AG20443 (cell line): ENCODE results near the gene FMNL2.
A peak's percentile ranks its signal among the peaks of the same experiment; 100 is the strongest.

ENCODE experiments used
- DNase-seq: peaks from one replicate; pipeline ENCODE4 v3.0.0; 2012; ENCODE audit warnings: low spot score, mixed read lengths

Gene FMNL2

DNA sequence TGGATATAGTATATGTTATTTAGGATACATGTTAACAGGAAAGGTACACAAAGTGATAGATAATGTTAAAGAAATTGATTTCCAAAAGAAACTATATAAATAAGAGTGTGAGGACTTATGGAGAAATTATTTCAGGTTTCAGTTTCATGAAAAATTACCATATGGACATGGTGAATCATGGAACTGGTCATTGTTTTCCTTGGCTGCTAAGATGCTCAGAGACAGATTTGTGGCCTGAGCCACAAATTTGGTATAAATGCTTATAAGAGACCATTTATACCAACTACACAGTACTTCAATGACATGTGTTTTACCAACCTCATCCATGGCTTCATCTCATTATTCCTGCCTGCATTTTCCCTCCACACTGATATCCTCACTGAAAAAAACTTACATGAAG is 188.1 kb downstream of the FMNL2 start:
- DNase-seq, result peak; percentile 36

- DNase-seq, result peak; percentile 58
These were observed 190.4 kb downstream of the FMNL2 start for GRCh38 chr2:152525277-152525838.

DNA sequence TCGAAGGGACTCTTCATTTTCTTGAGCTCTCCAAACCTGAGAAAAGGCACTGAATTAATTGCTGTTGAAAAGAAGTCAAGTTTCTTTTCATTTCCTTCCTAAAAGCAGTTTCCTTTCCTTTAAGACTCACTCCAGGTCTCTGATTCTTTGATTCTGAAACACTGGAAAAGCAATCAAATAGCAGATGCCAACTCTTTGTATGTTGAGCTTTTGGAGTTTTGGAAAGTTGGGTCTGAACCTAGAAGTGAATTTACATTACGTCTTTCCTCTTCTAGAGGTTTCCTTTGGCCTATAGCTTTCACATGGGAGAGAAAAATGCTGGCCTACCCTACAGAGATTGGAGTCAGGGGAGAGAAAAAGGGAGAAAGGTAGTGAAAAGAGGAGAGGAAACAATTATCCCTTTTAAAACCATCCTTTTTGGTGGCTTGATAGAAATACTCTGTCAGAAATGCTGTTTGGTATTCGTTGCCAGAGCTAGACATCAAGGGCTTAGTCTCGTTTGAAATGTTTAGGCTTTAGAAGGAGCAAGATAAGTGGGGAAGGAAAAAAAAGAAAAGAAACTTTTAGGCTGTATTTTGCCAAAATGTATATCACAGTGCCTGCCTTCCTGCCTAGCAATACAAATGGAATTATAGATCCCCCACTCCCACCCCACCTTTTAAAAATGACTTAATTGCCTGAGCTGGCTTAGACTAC is 194.6 kb downstream of the FMNL2 start:
- DNase-seq, result no peak

DNA sequence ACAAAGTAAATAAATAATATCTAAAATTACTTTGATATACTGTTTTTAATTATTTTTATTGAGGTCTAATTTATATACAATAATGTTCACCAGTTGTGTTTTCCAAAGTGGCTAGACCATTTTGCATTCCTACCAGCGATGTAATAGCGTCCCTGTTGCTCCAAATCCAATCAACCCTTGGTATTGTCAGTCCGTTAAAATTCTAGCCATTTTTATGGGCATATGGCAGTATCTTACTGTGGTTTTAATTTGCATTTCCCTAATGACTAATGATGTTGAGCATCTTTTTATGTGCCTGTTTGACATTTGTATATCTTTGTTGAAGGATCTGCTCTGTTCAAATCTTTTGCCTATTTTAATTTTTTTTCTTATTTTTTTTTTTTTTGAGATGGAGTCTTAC is 197.3 kb downstream of the FMNL2 start:
- DNase-seq, result no peak

DNA sequence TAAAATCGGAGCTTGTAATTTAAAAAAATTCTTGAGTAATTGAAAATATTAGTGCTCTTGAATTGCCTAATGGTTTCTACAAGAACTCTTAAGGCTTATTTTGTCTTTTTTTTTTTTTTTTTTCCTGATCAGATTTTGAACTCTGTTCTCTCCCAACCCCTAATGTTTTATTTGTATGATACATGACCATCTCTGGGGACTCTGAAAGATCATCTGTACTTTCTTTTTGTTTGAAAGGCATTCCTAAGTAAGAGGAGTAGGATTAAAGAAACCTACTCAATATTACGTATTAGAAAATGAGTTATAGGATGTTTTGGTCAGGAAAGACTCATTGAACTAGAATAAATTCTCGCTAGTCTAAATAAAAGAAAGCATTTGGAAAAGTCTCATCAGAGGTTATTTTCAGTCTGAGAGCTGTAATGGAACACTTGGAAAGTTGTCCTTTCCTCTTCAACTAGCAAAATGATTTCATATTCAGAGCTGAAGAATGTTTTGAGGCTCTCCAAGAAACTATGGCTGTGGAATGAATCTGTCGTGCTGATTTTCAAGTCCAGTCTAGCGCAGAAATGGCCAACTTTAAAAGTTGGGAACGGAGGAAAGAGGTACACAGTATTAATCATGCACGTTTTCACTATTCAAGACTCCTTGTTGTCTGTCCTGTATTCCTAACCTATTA is 199.6 kb downstream of the FMNL2 start:
- peak; percentile 23 for DNase-seq

DNA sequence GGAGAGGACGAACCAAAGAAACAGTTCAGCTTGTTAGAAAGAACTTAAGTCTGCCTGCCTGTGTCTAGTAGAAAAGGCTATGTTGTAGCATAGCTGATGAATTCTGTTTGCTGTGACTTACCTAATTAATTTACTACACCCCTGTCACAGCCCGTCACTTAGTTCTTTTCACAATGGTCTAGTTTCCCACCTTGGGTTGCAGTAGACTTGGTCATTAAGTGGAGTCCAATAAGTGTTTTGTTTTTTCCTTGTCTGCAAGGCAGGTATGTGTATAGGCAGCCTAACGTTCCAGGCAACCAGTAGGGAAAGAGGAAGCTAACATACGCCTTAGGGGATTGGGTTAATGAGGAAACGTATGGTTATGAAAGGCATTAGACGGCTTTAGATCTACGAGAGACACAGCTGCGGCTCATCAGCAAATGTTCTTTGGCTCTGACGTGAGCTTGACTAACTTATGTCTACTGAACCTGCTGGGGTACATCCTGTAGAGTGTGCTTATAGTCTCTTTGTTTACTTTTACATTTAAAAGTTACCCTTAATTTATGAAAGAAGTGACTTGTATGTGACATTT is 202.2 kb downstream of the FMNL2 start:
- DNase-seq, result no peak

- DNase-seq, result no peak
These were observed 204.4 kb downstream of the FMNL2 start for GRCh38 chr2:152539424-152539823.

GRCh38 chr2:152541712-152542111 is 206.7 kb downstream of the FMNL2 start:
- DNase-seq, result no peak

- no peak for DNase-seq
These were observed 207.5 kb downstream of the FMNL2 start for GRCh38 chr2:152542337-152542994.

GRCh38 chr2:152542995-152543481 is 208.1 kb downstream of the FMNL2 start:
- DNase-seq, result peak; percentile 85

DNA sequence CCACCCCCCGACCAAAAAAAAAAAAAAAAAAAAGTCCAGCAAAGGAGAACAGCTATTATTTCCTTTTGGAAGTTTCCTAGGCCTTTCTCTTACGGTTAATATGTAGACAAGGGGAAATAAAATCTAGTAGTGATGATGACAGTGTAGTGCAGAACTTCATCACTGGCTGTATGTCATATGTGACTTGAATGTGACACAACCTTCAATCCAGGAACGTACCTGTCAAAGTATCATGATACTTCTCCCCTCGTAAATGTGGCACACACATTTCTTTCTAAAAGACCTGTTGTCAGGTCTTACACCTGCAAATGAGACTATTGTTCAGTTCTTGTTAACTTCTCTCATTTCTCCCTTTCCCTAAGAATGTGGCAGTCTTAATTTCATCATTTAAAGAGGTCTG is 208.7 kb downstream of the FMNL2 start:
- DNase-seq, result no peak

GRCh38 chr2:152544638-152545037 is 209.7 kb downstream of the FMNL2 start:
- DNase-seq, result no peak

GRCh38 chr2:152546230-152546837 is 211.4 kb downstream of the FMNL2 start:
- no peak for DNase-seq

DNA sequence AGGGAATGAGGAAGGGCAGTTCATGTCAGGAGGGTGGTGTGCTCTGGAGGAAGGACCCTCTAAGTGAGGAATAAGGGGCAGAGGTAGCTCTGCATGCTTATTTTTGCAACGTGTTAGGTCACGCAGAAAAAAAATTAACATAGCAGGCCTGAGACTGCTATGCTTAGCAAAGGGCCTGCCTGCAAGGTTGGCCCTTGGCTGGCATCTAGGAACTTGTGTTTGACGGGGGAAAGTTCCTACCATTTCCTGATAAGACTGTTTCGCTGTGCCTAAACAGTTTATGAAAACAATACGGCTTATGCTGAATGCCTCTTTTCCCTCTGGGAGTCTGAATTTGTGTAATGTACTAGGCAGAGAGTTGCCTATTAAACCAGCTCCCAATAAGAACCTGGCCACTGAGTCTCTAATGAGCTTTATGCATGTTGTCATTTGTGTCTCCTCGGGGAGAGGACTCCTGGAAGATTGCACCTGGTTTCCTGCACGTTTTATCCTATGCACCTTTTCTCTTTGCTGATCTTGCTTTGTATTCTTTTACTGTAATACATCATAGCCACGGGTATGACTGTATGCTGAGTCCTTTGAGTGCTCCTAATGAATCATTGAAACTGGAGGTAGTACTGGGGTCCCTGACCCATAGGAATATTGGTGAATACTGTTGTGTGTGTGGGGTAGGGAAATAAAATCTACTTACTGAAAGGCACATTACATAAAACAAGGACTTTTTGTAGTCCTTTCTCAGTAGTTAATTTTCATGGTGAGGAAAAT is 213.3 kb downstream of the FMNL2 start:
- DNase-seq, result no peak

DNA sequence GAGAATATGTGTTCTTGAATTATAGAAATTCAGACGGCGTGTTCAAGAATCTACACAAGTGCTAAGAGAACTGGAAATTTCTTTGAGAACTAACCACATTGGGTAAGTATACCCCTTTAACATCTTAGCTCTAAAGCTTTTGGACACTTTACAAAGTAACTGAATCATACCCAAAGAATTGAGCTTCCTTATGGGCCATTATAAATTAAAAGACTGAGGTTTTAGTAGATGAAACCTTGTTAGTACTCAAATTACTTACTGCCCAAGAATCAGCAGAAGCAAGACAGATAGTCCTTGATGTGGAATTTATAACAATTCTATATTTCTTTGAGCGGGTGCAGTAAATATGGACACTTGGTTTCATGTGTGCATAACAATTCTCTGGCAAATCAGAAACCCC is 214.0 kb downstream of the FMNL2 start:
- no peak for DNase-seq

DNA sequence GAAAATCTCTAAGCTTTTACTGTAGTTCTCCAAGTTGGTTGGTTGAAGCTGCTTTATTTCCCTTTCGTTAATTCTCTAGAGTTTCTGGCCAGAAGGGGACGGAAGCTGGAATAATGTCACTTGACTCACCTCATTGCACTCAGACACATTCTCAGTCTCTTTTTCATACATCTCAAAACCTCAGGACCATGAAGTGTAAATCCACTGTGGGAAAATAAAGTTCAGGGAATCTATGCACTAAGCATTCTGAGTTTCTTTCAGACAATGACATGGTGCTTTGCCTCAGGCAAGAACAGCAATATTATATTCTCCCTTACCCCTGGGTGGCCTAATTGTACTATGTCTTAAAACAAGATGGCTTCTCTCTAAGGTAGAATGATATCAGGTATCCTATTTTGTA is 214.4 kb downstream of the FMNL2 start:
- no peak for DNase-seq

GRCh38 chr2:152550386-152550785 is 215.4 kb downstream of the FMNL2 start:
- no peak for DNase-seq

DNA sequence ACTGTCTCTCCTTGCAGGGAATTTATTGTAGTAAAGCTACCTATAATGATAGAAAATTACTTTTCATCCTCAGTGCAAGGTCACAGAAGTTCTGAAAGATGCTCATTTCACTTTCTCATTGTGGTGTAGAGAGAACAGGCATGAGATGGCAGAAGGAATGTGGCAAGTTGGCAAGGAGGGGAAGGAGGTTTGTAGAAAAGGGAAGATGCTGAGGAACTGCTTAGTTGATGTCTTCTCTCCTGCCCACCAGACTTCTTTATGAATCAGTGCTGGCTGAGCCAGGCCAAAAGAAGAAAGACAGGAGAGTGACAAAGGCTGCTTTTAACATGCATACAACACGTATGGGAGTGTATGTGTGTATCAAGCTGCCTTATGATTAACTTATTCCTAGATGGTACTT is 217.9 kb downstream of the FMNL2 start:
- DNase-seq, result no peak

DNA sequence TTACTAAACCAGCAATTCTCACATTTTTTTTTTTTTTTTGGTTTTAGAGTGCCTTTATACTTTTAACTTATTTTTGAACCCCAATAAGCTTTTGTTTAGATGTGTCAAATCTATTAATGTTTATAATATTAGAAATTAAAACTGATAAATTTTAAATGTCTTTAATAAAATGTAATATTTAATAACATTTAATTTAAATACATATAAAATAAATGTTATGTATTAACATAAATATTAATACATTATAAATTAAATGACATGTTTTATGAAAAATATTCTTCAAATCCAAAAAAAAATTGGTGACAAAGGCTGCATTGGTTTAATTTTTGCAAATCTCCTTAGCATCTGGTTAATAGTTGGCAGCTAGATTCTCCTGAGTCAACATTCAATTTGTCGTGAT is 218.5 kb downstream of the FMNL2 start:
- DNase-seq, result no peak

DNA sequence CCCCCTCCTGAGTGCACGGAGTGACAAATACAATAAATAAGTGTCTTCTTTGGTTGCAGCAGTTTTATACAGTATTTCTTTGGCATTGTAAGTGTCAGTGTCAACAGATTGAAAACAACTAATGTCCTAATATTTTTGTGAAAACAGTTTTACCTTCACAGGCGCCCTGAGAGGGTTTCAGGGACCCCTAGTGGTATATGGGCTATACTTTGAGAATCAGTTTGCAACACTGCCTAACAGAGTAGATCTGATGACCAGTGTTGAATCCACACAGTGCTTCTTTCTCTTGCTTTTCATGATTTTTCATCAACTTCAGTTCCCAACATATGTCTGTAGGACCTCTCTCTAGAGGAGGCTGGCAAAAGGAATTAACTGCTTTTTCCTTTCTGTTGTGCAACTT is 220.1 kb downstream of the FMNL2 start:
- no peak for DNase-seq

DNA sequence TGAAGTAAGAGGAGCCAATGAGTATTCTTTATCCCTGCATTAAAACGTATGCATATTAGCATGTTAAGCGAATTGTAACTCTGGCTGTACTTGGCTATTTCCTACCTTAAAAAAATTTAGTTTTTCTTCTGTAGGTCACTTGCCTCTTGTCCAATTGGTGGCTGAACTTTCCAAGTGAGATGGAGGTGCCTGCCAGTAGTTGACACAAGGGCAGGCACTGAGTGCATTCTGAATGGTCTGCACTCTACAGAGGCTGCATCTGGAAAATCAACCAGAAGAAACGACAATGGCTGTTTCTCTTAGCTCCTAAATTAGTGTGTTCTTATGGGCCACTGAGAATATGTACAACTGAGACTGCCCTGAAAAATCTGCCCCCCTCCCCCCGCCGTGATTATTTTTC is 221.5 kb downstream of the FMNL2 start:
- no peak for DNase-seq
